ENCODE data around the gene RSU1.
A peak's percentile ranks its signal among the peaks of the same experiment; 100 is the strongest.
"Not testable (repeated sequence)": the region's sequence is repeated elsewhere in the genome, so short reads cannot be mapped to it uniquely, and the experiment has no call there.

RSU1 gene

DNA sequence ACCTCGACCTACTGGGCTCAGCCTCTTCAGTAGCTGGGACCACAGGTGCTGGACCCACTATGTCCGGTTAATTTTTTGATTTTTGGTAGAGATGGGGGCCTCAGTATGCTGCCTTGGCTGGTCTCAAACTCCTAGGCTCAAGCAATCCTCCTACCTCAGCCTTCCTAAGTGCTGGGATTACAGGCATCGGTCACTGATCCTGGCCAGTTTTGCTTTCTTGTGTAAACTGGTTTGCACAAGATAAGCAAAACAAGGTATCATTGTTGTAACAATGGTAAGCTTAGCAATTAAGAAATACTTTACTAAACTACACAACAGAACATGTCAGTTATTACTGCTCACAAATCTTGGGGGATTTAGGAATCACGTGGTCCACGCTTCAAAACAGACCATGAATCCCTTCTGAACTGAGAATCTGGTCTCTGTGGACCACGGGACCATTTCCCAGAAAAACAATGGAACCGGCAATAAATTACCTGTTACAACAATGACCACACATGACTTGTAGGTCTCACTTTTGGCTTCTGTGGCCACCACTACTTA, 36.8 kb downstream of the RSU1 start:
- Mint-ChIP-seq H3K36me3 (peaks cover 13% of the 10 kb centered on the region), H3K4me3 (no peak overlapping the region), H3K4me1 (ENCODE audit: low read depth) (peaks cover 32% of the 10 kb centered on the region), H3K9me3 (ENCODE audit: low read depth) (no peaks in the 10 kb centered on the region), H3K27me3 (no peaks in the 10 kb centered on the region), H3K27ac (no peak overlapping the region)

DNA sequence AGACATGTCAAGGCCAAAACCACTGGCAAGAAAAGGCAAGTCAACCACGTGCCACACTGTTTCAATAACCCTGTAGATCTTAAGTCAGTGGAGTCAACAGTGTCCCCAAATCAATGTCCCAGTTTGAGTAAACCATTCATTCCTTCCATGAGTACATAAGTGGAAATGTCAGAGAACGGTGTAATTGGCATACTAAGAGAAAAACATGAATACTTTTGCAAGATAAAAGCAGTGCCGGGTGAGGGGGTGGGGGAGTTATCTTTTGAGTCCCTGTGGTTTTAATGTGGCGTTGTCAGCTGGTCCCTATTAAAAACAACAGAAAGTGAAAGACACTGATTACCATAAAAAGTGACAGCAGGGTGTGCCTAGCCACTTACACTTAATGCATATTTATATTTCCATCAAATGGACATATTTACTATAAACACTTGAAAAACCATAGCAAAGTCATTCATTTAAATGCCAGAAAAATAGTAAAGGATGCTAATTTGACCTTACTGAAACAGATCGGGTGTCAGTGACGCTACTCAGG, 37.8 kb downstream of the RSU1 start:
- Mint-ChIP-seq H3K36me3 (peaks cover 13% of the 10 kb centered on the region), H3K27me3 (no peaks in the 10 kb centered on the region), H3K4me1 (ENCODE audit: low read depth) (peaks cover 32% of the 10 kb centered on the region), H3K4me3 (peak overlapping the region; percentile 25), H3K27ac (peak overlapping the region; percentile 85), H3K9me3 (ENCODE audit: low read depth) (no peaks in the 10 kb centered on the region)

DNA sequence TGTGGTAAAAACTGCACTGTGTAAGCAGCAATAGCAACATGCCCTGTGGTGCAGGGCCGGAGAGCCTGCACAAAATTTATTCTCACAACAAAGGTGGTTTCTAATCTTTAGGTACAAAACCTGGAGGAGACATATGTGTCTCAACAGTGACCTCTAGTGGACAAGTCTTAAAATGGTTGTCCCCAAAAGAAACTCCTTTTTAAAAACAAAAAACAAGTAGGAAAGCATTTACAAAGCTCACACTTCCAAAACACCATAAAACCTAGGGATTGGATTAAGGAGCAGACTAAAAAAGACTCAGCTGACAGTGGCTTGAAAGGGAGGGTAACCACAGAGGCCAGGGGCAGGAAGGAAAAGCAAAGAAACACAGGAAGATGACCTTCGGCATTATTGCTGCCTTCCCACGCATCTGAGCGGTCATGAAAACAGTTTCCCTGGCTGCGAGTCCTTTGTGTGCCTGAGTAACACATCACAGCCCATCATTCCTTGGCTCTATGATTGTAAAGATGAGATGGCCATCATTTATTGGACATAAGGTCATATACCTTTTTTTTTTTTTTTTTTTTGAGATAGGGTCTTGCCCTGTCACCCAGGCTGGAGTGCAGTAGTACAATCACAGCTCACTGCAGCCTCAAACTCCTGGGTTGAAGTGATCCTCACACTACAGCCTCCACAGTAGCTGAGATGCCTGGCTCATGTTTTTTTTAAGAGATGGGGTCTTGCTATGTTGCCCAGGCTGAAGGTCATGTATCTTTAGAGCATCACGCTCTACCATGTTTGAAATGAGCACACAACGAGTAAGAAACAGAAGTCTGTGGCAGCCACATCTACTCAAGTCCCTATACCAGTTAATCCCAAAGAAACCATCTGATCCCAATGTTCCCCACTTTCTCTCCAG, 39.5 kb downstream of the RSU1 start:
- H3K4me3 Mint-ChIP-seq = no peak overlapping the region
- H3K4me1 Mint-ChIP-seq (ENCODE audit: low read depth) = peaks cover 35% of the 10 kb centered on the region
- no peaks in the 10 kb centered on the region for H3K27me3 Mint-ChIP-seq
- peaks cover 11% of the 10 kb centered on the region for H3K36me3 Mint-ChIP-seq
- H3K27ac Mint-ChIP-seq = peak overlapping the region; percentile 87
- H3K9me3 Mint-ChIP-seq (ENCODE audit: low read depth) = no peaks in the 10 kb centered on the region

DNA sequence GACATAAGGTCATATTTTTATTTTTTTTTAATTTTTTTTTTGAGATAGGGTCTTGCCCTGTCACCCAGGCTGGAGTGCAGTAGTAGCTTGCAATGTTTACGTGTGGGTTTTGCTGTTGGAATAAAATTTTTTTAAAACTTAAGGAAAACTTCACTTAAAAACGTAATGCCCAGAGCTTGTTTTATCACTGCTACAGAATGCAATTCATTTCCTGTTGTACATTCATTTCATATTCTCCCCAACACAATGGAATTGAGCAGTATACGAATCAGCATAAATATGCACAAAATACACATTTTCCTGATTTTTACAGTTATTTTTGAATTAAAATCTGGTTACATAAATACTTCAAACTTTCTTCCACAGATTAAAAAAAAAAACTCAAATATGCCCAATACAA, 40.3 kb downstream of the RSU1 start:
- peaks cover 35% of the 10 kb centered on the region for H3K4me1 Mint-ChIP-seq (ENCODE audit: low read depth)
- no peaks in the 10 kb centered on the region for H3K9me3 Mint-ChIP-seq (ENCODE audit: low read depth)
- no peak overlapping the region for H3K4me3 Mint-ChIP-seq
- no peak overlapping the region for H3K27ac Mint-ChIP-seq
- peaks cover 10% of the 10 kb centered on the region for H3K36me3 Mint-ChIP-seq
- no peaks in the 10 kb centered on the region for H3K27me3 Mint-ChIP-seq

DNA sequence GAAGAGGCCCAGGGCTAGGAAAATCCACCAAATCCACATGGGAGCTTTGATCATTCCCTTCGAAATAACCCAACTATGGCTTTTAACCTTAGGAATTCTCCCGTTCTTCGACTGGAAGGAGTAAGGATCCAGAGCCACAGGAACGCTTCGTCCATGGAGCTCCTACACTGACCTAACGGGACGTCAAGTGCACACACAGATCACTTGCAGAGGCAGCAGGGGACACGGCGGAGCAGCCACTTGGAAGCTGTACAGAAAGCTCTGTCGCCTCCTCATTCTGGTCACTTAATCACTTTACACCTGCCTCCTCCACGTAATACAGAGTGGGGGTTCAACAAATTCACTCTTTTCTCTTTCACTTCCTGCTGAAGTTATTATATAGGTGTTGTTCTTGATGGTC, 43.9 kb downstream of the RSU1 start:
- no peaks in the 10 kb centered on the region for H3K9me3 Mint-ChIP-seq (ENCODE audit: low read depth)
- H3K36me3 Mint-ChIP-seq = peaks cover 8% of the 10 kb centered on the region
- peak overlapping the region; percentile 4 for H3K27ac Mint-ChIP-seq

DNA sequence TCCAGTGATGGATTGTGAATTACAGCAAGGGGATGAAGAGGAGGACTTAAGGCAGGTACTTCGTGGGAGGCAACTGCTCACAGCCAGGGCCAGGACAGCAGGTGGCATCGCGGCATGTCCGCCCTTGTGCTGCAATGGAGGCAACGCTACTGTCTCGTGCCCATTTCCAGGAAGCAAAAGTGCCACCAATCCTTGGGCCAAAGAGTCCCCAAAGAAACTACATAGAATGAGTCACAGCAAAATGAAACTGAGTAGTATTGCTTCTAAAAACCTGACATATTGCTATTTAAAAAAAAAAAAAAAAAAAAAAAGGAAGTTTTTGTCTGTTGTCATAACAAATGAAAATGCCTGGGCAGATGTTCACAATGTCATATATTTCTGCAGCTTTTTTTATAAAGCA, 46.6 kb downstream of the RSU1 start:
- Mint-ChIP-seq H3K36me3 (peaks cover 5% of the 10 kb centered on the region), H3K27me3 (no peaks in the 10 kb centered on the region), H3K9me3 (ENCODE audit: low read depth) (no peaks in the 10 kb centered on the region), H3K4me3 (no peak overlapping the region), H3K27ac (peak overlapping the region; percentile 41), H3K4me1 (ENCODE audit: low read depth) (peaks cover 24% of the 10 kb centered on the region)

More for the DNA sequence above, 43.9 kb downstream of the RSU1 start:
- H3K4me1 Mint-ChIP-seq (ENCODE audit: low read depth) = peaks cover 27% of the 10 kb centered on the region
- no peak overlapping the region for H3K4me3 Mint-ChIP-seq
- H3K27me3 Mint-ChIP-seq = no peaks in the 10 kb centered on the region

DNA sequence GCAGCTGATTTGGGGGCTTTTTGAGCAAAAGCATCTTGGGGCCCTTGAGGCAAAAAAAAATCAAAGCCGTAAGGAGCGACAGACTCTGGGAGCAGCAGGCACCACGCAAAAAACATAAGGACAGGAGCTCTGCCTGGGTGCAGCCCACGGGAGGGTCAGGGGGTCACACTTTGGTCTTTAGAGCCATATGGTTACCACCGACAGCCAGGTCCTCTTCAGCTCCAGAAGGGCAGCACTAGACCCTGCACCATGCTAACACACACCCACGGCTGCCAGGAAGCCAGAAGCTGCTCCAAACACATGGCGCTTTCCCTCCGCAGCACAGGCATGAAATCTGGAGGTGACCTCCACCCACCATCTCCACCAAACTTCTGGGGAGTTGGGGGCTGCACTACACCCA, 47.1 kb downstream of the RSU1 start:
- Mint-ChIP-seq H3K9me3 (ENCODE audit: low read depth) (no peaks in the 10 kb centered on the region), H3K27me3 (no peaks in the 10 kb centered on the region), H3K36me3 (peaks cover 5% of the 10 kb centered on the region), H3K4me3 (no peak overlapping the region), H3K27ac (no peak overlapping the region), H3K4me1 (ENCODE audit: low read depth) (peaks cover 24% of the 10 kb centered on the region)

DNA sequence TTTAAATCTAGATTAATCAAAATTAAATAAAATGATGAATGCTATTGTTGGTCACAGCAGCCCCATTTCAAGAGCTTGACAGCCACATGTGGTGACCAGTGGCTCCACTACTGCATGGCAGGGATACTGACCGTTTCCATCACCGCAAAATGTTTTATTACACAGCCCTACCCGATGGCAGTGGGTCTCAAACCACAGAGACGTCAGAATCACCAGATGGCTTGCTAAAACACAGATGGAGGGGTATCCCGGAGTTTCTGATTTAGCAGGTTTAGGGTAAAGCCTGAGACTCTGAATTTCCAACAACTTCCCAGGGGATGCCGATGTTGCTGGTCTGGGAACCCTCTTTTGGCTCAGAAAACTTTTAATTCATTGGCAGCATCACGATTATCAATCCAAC, 47.9 kb downstream of the RSU1 start:
- H3K4me1 Mint-ChIP-seq (ENCODE audit: low read depth) = peaks cover 24% of the 10 kb centered on the region
- no peak overlapping the region for H3K27ac Mint-ChIP-seq
- peaks cover 6% of the 10 kb centered on the region for H3K36me3 Mint-ChIP-seq
- no peak overlapping the region for H3K4me3 Mint-ChIP-seq
- no peaks in the 10 kb centered on the region for H3K27me3 Mint-ChIP-seq
- no peaks in the 10 kb centered on the region for H3K9me3 Mint-ChIP-seq (ENCODE audit: low read depth)

DNA sequence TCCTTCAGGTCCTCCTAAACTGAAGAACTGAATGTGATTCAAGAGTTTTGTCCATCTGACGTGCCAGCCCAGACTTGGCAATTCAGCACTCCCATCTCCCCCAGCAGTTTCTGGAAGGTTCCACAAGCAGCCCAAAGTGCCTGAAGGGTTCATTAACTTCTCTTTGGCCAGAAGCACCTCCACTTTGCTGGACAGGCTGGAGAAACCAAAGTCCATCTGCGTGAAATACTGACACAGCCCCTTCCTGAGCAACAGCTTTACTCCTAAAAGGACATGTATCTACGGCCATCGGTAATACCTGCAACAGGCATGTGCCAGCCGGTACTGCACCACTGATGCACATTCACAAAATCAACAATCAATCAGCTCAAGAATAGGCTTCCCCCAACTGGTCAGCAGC, 48.5 kb downstream of the RSU1 start:
- no peaks in the 10 kb centered on the region for H3K27me3 Mint-ChIP-seq
- H3K4me3 Mint-ChIP-seq = no peak overlapping the region
- no peaks in the 10 kb centered on the region for H3K9me3 Mint-ChIP-seq (ENCODE audit: low read depth)
- H3K4me1 Mint-ChIP-seq (ENCODE audit: low read depth) = peaks cover 23% of the 10 kb centered on the region
- peaks cover 9% of the 10 kb centered on the region for H3K36me3 Mint-ChIP-seq
- H3K27ac Mint-ChIP-seq = no peak overlapping the region

DNA sequence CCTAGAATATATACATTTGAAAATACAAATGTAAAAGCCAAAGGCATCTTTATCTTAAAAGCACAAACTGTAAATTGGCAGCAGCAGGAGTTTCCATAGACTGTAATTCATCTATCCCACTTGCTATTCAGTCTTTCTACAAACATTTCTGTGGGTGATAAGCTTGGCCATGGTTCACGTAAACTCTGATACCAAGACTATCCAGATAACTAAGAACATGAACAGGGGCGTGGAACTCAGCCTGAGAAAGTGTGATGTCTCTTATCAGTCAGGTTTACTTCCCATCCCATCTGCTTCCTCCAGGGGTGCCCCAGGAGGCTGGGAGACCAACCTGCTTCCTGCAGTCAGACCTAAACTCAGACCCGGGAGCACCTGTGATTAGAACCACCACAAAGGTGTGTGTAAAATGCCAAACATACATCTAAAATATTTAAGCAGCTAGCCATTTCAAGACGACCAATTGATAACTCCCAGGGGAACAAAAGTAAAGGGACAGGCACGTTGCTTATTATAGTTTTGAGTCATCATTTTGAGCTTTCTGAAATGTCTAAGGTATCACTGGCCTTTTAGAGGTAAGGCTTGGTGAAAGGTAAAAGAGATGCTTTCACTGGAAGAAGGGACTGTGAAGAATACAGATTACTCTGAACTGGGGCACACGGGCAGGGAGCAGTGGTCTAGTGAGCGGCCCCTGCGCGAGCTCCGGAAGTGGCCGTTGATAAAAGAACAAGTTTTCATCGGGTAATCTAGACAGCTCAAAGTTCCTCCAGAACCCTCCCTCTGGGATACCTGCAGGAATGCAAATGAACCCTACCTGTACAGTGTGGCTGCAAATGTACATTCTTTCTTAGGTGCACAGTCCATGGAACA, 51.5 kb downstream of the RSU1 start:
- Mint-ChIP-seq H3K27me3 (no peaks in the 10 kb centered on the region), H3K4me3 (no peak overlapping the region), H3K9me3 (ENCODE audit: low read depth) (no peaks in the 10 kb centered on the region), H3K36me3 (peaks cover 14% of the 10 kb centered on the region), H3K27ac (no peak overlapping the region), H3K4me1 (ENCODE audit: low read depth) (peaks cover 19% of the 10 kb centered on the region)

DNA sequence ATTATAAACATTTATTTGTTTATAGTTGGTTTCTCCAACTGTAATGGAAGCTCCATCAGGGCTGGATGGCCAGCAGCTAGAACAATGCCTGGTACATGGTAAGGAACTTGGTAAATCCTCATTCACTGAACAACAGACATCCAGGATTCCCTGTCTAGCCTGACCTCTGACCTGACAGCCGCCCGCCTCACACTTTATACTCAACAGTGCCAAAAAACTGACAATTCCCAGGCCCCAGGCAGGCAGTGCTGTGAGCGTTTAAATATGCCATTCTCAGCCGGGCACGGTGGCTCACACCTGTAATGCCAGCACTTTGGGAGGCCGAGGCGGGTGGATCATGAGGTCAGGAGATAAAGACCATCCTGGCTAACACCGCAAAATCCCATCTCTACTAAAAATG, 55.9 kb downstream of the RSU1 start:
- Mint-ChIP-seq H3K4me3 (no peak overlapping the region), H3K27ac (no peak overlapping the region), H3K36me3 (peaks cover 20% of the 10 kb centered on the region), H3K4me1 (ENCODE audit: low read depth) (peaks cover 15% of the 10 kb centered on the region), H3K27me3 (no peaks in the 10 kb centered on the region), H3K9me3 (ENCODE audit: low read depth) (no peaks in the 10 kb centered on the region)

DNA sequence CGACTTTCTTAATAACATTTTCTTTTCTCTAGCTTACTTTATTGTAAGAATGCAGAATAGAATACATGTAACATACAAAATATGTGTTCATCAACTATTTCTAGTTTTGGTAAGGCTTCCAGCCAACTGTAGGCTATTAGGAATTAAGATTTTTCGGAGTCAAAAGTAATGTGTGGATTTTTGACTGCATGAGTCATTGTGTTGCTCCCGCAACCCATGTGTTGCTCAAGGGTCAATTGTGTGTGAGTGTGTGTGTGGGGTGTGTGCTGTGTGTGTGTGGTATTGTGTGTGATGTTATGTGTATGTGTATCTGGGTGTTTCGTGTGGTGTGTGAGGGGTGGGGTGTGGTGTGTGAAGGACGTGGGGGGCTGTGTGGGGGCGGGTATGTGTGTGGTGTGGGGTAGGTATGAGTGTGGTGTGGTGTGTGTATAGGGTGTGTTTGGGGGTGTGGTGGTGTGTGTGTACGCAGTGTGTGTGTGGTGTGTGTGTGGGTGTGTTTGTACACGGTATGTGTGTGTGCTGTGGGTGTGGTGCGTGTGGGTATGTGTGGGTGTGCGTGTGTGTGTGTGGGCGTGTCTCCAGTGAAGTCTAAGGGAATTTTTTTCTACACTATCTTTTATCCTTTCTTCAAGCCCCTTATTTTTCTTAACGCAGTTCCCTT, 60.5 kb downstream of the RSU1 start:
- no peaks in the 10 kb centered on the region for H3K9me3 Mint-ChIP-seq (ENCODE audit: low read depth)
- no peak overlapping the region for H3K27ac Mint-ChIP-seq
- H3K4me3 Mint-ChIP-seq = no peak overlapping the region
- H3K36me3 Mint-ChIP-seq = peaks cover 20% of the 10 kb centered on the region
- H3K4me1 Mint-ChIP-seq (ENCODE audit: low read depth) = peaks cover 15% of the 10 kb centered on the region
- H3K27me3 Mint-ChIP-seq = no peaks in the 10 kb centered on the region

DNA sequence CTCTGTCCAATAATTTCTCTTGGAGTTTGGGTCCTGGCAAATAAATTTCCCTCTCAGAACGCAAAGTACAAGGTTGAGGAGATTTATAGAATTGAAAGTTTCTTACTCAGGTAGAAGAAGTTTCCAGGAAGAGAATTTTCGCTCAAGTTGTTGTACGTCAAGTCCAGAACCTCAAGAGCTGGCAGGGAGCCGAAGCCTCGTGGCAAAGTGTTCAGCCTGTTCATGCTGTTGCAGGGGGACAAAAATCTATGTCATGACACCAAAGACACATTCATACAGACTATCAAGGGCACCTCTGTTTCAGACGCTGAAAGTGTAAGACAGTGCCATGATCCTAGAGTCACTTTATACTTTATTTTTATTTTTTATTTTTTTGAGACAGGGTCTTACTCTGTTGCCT, 62.5 kb downstream of the RSU1 start:
- Mint-ChIP-seq H3K27ac (no peak overlapping the region), H3K4me3 (no peak overlapping the region), H3K9me3 (ENCODE audit: low read depth) (no peaks in the 10 kb centered on the region), H3K4me1 (ENCODE audit: low read depth) (peaks cover 15% of the 10 kb centered on the region), H3K36me3 (peaks cover 25% of the 10 kb centered on the region), H3K27me3 (no peaks in the 10 kb centered on the region)

DNA sequence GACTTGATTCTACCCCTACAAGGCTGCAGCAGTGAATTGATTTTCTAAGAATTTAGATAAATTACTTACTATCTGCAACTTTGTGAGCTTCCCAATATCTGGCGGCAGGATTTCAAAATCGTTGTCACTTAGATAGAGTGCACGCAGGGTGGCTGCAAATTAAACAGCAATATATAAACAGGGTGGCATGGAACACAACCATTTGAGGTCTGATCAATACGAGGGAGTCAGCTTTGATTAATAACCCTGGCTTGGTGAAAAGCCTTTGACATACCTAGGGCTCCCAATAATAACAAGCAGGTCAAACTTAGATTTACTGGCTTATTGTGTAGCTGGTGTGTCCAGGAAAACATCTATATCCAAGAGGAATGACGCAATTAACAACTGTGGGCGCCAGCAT, 64.4 kb downstream of the RSU1 start:
- not testable (repeated sequence) for H3K27me3 Mint-ChIP-seq; H3K27ac Mint-ChIP-seq; H3K9me3 Mint-ChIP-seq (ENCODE audit: low read depth); H3K4me3 Mint-ChIP-seq
- Mint-ChIP-seq H3K36me3 (peaks cover 34% of the 10 kb centered on the region), H3K4me1 (ENCODE audit: low read depth) (peaks cover 13% of the 10 kb centered on the region)

All from activated naive CD8-positive, alpha-beta T cell (primary cell).